A673 (cell line): Measurements from ENCODE around the gene LBH.

Source experiments
- CTCF ChIP-seq: fragments of 300-800, 200-600 bp; sonication (generic); conservative IDR thresholded peaks from 2 replicates; pipeline ENCODE4 v1.5.1; 2017; ENCODE audit warnings: low read depth, mild to moderate bottlenecking, antibody characterized with exemption, low read length, moderate library complexity, mixed read lengths
- EZH2 ChIP-seq: fragments of 200-600 bp; sonication (generic); IDR thresholded peaks from 2 replicates; pipeline ENCODE4 v1.6.1; 2017; ENCODE audit warnings: borderline replicate concordance, low read depth, mild to moderate bottlenecking, mixed read lengths, antibody characterized with exemption, low read length; ENCODE audit not compliant: poor library complexity, severe bottlenecking

DNA sequence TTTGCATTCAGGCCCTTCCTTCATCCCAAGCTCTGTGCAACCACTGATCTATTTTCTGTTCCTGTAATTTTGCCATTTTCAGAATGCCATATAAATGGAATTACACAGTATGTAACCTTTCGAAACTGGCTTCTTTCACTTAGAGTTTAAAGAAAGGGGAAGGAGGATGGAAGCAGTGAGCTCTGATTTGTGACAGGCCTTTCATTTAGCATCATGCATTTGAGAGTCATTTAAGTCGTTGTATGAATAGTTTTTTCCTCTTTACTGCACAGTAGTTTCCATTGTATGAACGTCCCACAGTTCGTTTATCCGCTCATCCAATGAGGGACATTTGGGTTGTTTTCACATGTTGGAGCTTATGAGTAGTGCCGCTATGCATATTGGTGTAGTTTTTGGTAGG is 67.0 kb downstream of the LBH start:
- no peak for TF ChIP-seq CTCF
- no peak for TF ChIP-seq EZH2
